Kidney epithelial cell (primary cell): ENCODE results near the gene PRRC2B. TPM values are rescaled to one million over a fixed set of nuclear protein-coding genes. Genes with fewer than 3 reads are reported as not detected.

Experiments
- DNase-seq: peaks from one replicate; pipeline ENCODE4 v3.0.0-alpha.2; 2010; ENCODE audit warnings: low read depth
- H3K27me3 ChIP-seq: 2 replicates; pipeline ENCODE4 v1.6.0; 2011; ENCODE audit warnings: low read length; ENCODE audit not compliant: control insufficient read depth, insufficient read depth
- H3K36me3 ChIP-seq: 2 replicates; pipeline ENCODE4 v1.5.1; 2011; ENCODE audit warnings: low read length; ENCODE audit not compliant: control insufficient read depth, insufficient read depth
- H3K4me3 ChIP-seq: 2 replicates; pipeline ENCODE4 v1.5.1; 2011; ENCODE audit warnings: low read depth, mild to moderate bottlenecking, control low read depth, low read length
- CTCF ChIP-seq: IDR thresholded peaks from 2 replicates; pipeline ENCODE4 v1.5.1; 2011; ENCODE audit warnings: mild to moderate bottlenecking, moderate library complexity, low read length, control low read depth, inconsistent platforms; ENCODE audit not compliant: insufficient read depth, poor library complexity, severe bottlenecking
- total RNA-seq: library from RNA; depleted of rRNA; stranded (reverse); fragments of >200 nt; gene quantifications from 2 replicates; pipeline ENCODE4 v1.2.3, GENCODE V29; 2015

PRRC2B gene
- total RNA-seq, 1 donor from 2014 or later = 158 TPM

- no peak for DNase-seq
- no peak overlapping the region for H3K4me3 ChIP-seq
- no peaks in the 10 kb centered on the region for H3K27me3 ChIP-seq
- no peak for TF ChIP-seq CTCF
- peaks cover 5% of the 10 kb centered on the region for H3K36me3 ChIP-seq
Observed at GRCh38 chr9:131473198-131473885, 79.5 kb downstream of the PRRC2B start.

GRCh38 chr9:131473891-131474290 lies 80.0 kb downstream of the PRRC2B start:
- H3K36me3 ChIP-seq = peaks cover 7% of the 10 kb centered on the region
- TF ChIP-seq CTCF = no peak
- H3K4me3 ChIP-seq = no peak overlapping the region
- no peak for DNase-seq
- H3K27me3 ChIP-seq = no peaks in the 10 kb centered on the region

- H3K4me3 ChIP-seq = no peak overlapping the region
- H3K36me3 ChIP-seq = peaks cover 11% of the 10 kb centered on the region
- DNase-seq = no peak
- no peak for TF ChIP-seq CTCF
- H3K27me3 ChIP-seq = no peaks in the 10 kb centered on the region
Observed at GRCh38 chr9:131474711-131475110, 80.8 kb downstream of the PRRC2B start.

GRCh38 chr9:131475111-131475955 lies 81.4 kb downstream of the PRRC2B start:
- Histone ChIP-seq H3K4me3 (no peak overlapping the region), H3K27me3 (no peaks in the 10 kb centered on the region), H3K36me3 (peaks cover 14% of the 10 kb centered on the region)
- TF ChIP-seq CTCF = no peak
- DNase-seq = no peak

- Histone ChIP-seq H3K36me3 (peaks cover 14% of the 10 kb centered on the region), H3K4me3 (no peak overlapping the region), H3K27me3 (no peaks in the 10 kb centered on the region)
- DNase-seq = no peak
- TF ChIP-seq CTCF = peak; percentile 44
Observed at GRCh38 chr9:131475956-131476776, 82.3 kb downstream of the PRRC2B start.
